GM19397 (cell line): ENCODE results near the gene PTPRN2.

Experiments
- ATAC-seq: cut with Tn5 transposase; IDR thresholded peaks from one replicate; pipeline ENCODE4 v1.9.1; 2021; ENCODE audit warnings: mild to moderate bottlenecking, moderate library complexity; ENCODE audit not compliant: unreplicated experiment

Gene PTPRN2

GRCh38 chr7:157634401-157635147 lies 953.0 kb downstream of the PTPRN2 start:
- no peak for ATAC-seq

GRCh38 chr7:157633465-157634185 lies 954.0 kb downstream of the PTPRN2 start:
- ATAC-seq = no peak

GRCh38 chr7:157630301-157630853 lies 957.2 kb downstream of the PTPRN2 start:
- no peak for ATAC-seq

- ATAC-seq = no peak
Measured at GRCh38 chr7:157628456-157628855, 959.2 kb downstream of the PTPRN2 start.

GRCh38 chr7:157627646-157628045 lies 960.0 kb downstream of the PTPRN2 start:
- no peak for ATAC-seq

GRCh38 chr7:157627033-157627432 lies 960.6 kb downstream of the PTPRN2 start:
- ATAC-seq = no peak

- no peak for ATAC-seq
Measured at GRCh38 chr7:157625973-157626742, 961.5 kb downstream of the PTPRN2 start.

GRCh38 chr7:157623556-157623955 lies 964.1 kb downstream of the PTPRN2 start:
- ATAC-seq = no peak

GRCh38 chr7:157622408-157623205 lies 965.0 kb downstream of the PTPRN2 start:
- ATAC-seq = no peak

GRCh38 chr7:157622000-157622399 lies 965.6 kb downstream of the PTPRN2 start:
- no peak for ATAC-seq

GRCh38 chr7:157621131-157621681 lies 966.4 kb downstream of the PTPRN2 start:
- ATAC-seq = no peak

GRCh38 chr7:157620616-157621015 lies 967.0 kb downstream of the PTPRN2 start:
- ATAC-seq = no peak

GRCh38 chr7:157619753-157620525 lies 967.7 kb downstream of the PTPRN2 start:
- ATAC-seq = no peak

- ATAC-seq = no peak
Measured at GRCh38 chr7:157618823-157619606, 968.6 kb downstream of the PTPRN2 start.

- no peak for ATAC-seq
Measured at GRCh38 chr7:157618091-157618726, 969.4 kb downstream of the PTPRN2 start.

- no peak for ATAC-seq
Measured at GRCh38 chr7:157617401-157617800, 970.2 kb downstream of the PTPRN2 start.

- ATAC-seq = no peak
Measured at GRCh38 chr7:157616931-157617330, 970.7 kb downstream of the PTPRN2 start.

- no peak for ATAC-seq
Measured at GRCh38 chr7:157616426-157616825, 971.2 kb downstream of the PTPRN2 start.
